GM12875 (cell line): Measurements from ENCODE around the gene CBLB.
"Not testable (repeated sequence)": the region's sequence is repeated elsewhere in the genome, so short reads cannot be mapped to it uniquely, and the experiment has no call there.

Source experiments
- H3K4me3 ChIP-seq: one replicate; pipeline ENCODE4 v1.5.1; 2011; ENCODE audit warnings: low read depth, low read length, control low read depth
- CTCF ChIP-seq: IDR thresholded peaks from 2 replicates; pipeline ENCODE4 v1.5.1; 2011; ENCODE audit warnings: low read depth, mild to moderate bottlenecking, control low read depth, inconsistent platforms, low read length, moderate library complexity, borderline replicate concordance; ENCODE audit not compliant: insufficient read depth

The CBLB gene

DNA sequence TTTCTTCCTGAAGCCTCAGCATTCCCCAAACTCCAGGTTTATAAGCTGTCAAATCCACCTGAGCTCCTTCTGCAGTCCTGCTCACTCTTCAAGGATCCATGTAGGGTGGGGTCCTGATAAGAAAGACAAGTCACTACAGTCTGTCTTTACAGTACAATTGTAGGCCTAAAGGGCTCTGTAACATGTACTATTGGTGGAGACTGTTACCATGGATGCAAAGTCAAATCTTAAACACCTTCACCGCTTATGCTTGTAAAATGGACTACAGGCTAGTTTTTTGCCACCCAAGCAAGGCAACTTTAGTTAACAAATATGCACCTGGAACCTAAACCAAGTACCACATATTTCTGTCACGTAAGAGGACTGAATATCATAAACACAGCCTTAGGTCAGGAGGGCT is 44.7 kb downstream of the CBLB start:
- no peak for TF ChIP-seq CTCF
- H3K4me3 ChIP-seq: no peak overlapping the region

DNA sequence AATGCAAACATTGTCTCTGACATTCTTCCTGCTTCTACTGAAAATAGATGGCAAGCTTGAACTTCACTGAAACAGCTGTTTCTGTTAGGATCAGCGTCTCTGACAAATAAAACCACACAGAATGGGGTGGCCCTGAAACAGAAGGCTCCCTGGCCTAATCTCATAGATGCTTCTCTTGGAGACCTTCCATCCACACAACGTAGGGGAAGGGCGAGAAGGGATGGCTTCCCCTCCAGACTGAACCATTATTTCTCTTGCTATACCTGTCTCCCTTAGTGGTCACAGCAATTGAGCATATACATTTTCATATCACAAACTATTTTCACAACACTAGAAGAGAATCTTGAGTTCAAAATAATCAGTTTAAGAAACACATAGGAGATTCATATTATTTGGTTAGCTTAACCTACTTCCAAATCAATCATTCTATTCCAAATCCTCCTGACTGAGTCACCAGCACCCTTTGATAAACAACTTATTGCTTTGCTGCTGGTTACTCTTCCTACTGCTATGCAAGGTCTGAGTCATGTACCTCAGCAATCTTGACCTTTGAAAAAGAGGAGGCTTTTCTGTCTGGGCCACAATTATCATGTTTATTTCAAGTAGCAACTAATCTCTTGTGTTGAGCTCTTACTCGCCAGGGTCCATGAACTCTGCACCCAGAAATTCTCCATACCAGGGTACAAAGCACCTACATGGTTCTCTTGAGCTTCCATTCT is 45.5 kb downstream of the CBLB start:
- TF ChIP-seq CTCF: no peak
- no peak overlapping the region for H3K4me3 ChIP-seq

DNA sequence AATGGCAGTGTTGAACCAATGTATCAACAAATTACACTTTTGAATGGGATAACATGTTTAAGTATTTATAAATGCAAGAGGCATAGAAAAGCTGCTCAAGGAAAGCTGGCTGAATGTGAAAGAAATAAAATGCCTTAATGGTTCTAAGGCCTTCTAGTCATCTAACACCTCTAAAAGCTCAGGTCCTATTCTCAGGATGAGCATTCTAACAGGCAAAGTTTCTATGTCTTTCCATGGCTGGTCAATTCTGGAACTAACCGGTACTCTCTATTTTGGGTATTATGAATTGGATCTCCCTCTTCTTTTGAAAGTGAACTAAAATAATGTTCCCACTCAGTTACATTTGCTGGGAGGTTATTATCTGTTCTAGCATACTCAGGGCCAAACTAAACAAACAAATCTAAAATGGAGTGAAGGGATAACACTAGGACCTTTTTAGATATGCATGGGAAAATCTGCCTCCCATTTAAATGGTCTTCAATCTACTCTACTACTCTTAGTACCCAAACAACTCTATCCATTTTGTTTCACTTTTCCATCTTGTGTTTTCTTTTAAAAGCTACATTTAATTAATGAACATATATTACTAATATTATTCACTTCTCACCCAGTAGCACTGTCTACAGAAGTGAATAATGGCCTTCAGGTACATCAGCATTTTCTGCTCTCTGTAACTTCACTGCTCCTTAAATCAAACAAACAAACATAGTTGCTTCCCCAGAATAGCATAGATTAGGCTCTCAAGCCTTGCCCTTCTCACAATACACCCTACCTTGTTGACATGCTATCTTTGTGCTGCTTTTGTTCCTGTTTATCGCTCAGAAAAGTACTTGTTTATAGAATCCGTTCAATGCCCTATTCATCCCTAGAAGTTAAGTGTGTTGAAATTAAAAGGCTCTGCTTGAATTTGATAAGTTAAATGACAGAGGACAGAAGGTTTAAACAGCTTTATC is 46.4 kb downstream of the CBLB start:
- TF ChIP-seq CTCF: no peak
- H3K4me3 ChIP-seq: no peak overlapping the region

GRCh38 chr3:105821433-105821832 is 47.4 kb downstream of the CBLB start:
- TF ChIP-seq CTCF: no peak
- no peak overlapping the region for H3K4me3 ChIP-seq

GRCh38 chr3:105816833-105817232 is 52.0 kb downstream of the CBLB start:
- TF ChIP-seq CTCF: no peak
- no peak overlapping the region for H3K4me3 ChIP-seq

DNA sequence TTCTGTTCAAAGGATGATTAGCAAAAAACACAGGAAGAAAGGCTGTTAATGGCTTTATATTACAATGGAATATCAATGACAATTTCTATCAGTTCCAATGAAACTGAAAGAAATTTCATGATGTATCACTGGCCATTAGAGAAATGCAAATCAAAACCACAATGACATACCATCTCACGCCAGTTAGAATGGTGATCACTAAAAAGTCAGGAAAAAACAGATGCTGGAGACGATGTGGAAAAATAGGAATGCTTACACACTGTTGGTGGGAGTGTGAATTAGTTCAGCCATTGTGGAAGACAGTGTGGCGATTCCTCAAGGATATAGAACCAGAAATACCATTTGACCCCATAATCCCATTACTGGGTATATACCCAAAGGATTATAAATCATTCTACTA is 53.5 kb downstream of the CBLB start:
- not testable (repeated sequence) for H3K4me3 ChIP-seq

DNA sequence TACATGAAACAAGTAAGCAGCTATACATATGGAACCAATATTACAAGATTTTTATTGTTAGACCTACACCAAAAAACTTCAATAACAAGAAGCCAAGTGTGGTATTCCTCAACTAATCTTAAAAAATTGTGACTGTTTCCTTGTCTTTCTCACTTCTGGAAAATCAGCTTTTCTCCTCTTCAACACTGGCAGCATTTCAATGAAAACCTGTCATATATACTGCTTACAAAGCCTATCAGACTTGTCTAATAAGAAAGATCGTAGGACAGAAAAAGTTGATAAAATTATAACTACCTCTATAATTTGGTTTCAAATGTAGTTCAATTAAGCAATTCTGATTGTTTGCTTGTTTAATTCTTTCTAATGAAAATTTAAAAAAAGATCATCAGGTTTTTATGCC is 55.1 kb downstream of the CBLB start:
- no peak for TF ChIP-seq CTCF
- H3K4me3 ChIP-seq: no peak overlapping the region
